Measurements from ENCODE around the gene KLHDC3. TPM values are rescaled to one million over a fixed set of nuclear protein-coding genes. Genes with fewer than 3 reads are reported as not detected.

The KLHDC3 gene
- total RNA-seq, 4 donors from 2014 or later: 39.1 to 77.3 (median 64.0) TPM

DNA sequence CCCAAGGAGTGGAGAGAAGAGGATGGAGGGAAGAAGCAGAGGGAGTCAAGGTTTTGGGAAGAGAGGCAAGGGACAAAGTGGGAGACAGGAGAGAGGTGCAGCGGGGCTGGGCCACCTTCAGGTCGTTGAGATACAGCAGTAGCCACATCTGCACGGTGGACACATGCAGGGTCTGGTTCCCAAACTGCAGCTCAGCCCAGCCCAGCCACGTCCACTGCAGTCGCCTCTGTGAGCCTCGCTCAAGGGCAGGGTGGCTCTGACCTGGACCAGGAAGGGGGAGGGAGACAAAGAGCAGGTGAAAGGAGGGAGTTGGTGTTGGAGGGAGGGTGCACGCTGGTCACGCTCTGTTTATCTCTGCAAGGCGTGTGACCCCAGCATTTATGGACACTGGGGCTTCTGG is 24.7 kb downstream of the KLHDC3 start:
- TF ChIP-seq CTCF (IDR thresholded peaks at IDR 0.05; ENCODE audit: low read depth): no peak

- TF ChIP-seq CTCF (IDR thresholded peaks at IDR 0.05; ENCODE audit: low read depth): no peak
These were observed 26.7 kb downstream of the KLHDC3 start for GRCh38 chr6:43040542-43041257.

DNA sequence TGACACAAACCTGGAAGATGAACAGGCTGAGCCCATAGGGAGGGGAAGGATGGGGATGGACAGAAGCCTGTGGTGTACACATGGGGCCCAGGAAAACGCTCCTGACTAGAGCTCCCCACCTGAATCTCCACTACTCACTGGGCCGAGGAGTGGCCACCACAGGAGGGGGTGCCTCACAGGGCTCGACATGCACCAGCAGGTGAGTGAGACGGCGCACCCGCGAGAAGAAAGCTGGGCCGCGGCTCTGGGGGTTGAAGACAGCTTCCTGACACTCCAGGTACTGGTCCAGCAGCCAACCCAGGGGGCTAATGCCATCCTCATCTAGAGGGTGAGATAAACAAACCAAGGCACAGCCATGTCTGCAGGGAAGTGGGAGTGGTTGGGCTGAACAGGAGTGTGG is 29.3 kb downstream of the KLHDC3 start:
- no peak for TF ChIP-seq CTCF (IDR thresholded peaks at IDR 0.05; ENCODE audit: low read depth)

- no peak for TF ChIP-seq CTCF (IDR thresholded peaks at IDR 0.05; ENCODE audit: low read depth)
These were observed 31.4 kb downstream of the KLHDC3 start for GRCh38 chr6:43045371-43045930.

GRCh38 chr6:43047998-43048397 is 33.9 kb downstream of the KLHDC3 start:
- TF ChIP-seq CTCF (IDR thresholded peaks at IDR 0.05; ENCODE audit: low read depth): no peak

GRCh38 chr6:43050981-43051380 is 36.9 kb downstream of the KLHDC3 start:
- TF ChIP-seq CTCF (IDR thresholded peaks at IDR 0.05; ENCODE audit: low read depth): no peak

- no peak for TF ChIP-seq CTCF (IDR thresholded peaks at IDR 0.05; ENCODE audit: low read depth)
These were observed 38.3 kb downstream of the KLHDC3 start for GRCh38 chr6:43052225-43052841.

Data from subcutaneous adipose tissue (tissue), 4 donors.